IMR-90 (cell line): ENCODE data around the gene UFC1. TPM values are rescaled to one million over a fixed set of nuclear protein-coding genes. Genes with fewer than 3 reads are reported as not detected.

ENCODE experiments used
- ATAC-seq: fragments of 200-7000 bp; cut with Tn5 transposase; 2 replicates; pipeline ENCODE4 v1.9.1; 2020; ENCODE audit warnings: low read depth, mild to moderate bottlenecking, moderate library complexity
- BruUV-seq: library from RNA; stranded (reverse); fragments of 400-500 nt; replicated peaks from 2 replicates; lab custom pipeline; 2021; lab: Mats Ljungman, UMichigan
- CTCF ChIA-PET: fragments of 300-600 bp; formaldehyde crosslinking; extraction: SDS; loops from one replicate; lab custom pipeline; 2021; ENCODE audit warnings: antibody characterized with exemption; lab: Yijun Ruan, JAX
- POLR2A ChIA-PET: fragments of 300-600 bp; sonication (Branson Sonifier 250); formaldehyde crosslinking; loops from one replicate; lab custom pipeline; 2022; ENCODE audit warnings: antibody characterized with exemption; ENCODE audit not compliant: unreplicated experiment; lab: Charles Lee
- DNase-seq: peaks from one replicate; pipeline ENCODE4 v3.0.0; 2013
- H2AFZ ChIP-seq: replicated peaks from 2 replicates; pipeline ENCODE3; 2013; ENCODE audit warnings: low read length, mild to moderate bottlenecking; ENCODE audit not compliant: poor library complexity
- H2AK5ac ChIP-seq: 2 replicates; pipeline ENCODE4 v1.6.1; 2013; ENCODE audit warnings: low read depth, low read length, inconsistent platforms
- H2AK9ac ChIP-seq: replicated peaks from 2 replicates; pipeline ENCODE3; 2013; ENCODE audit warnings: mild to moderate bottlenecking, low read depth, low read length, moderate library complexity; ENCODE audit not compliant: poor library complexity
- H2BK120ac ChIP-seq: 2 replicates; pipeline ENCODE4 v1.6.1; 2013; ENCODE audit warnings: low read depth, low read length, inconsistent platforms
- H2BK15ac ChIP-seq: 3 replicates; pipeline ENCODE4 v1.6.1; 2013; ENCODE audit warnings: low read depth, low read length, inconsistent platforms
- H2BK20ac ChIP-seq: 2 replicates; pipeline ENCODE4 v1.6.1; 2013; ENCODE audit warnings: low read depth, mild to moderate bottlenecking, inconsistent platforms, low read length, moderate library complexity
- H2BK5ac ChIP-seq: 2 replicates; pipeline ENCODE4 v1.6.1; 2013; ENCODE audit warnings: mild to moderate bottlenecking, low read depth, low read length, inconsistent platforms; ENCODE audit not compliant: poor library complexity, severe bottlenecking
- H3K14ac ChIP-seq: replicated peaks from 2 replicates; pipeline ENCODE4 v1.6.1; 2013; ENCODE audit warnings: low read depth, low read length, inconsistent platforms
- H3K18ac ChIP-seq: 2 replicates; pipeline ENCODE4 v1.6.1; 2013; ENCODE audit warnings: low read depth, low read length, control low read depth
- H3K23ac ChIP-seq: 2 replicates; pipeline ENCODE4 v1.6.1; 2013; ENCODE audit warnings: low read depth, low read length, inconsistent platforms
- H3K27ac ChIP-seq: 2 replicates; pipeline ENCODE4 v1.5.1; 2013; ENCODE audit warnings: mild to moderate bottlenecking, control low read depth, low read length; ENCODE audit not compliant: insufficient read depth
- H3K27me3 ChIP-seq: 2 replicates; pipeline ENCODE4 v1.6.1; 2013; ENCODE audit warnings: low read length; ENCODE audit not compliant: control insufficient read depth, insufficient read depth
- H3K36me3 ChIP-seq: 2 replicates; pipeline ENCODE4 v1.6.1; 2013; ENCODE audit warnings: low read length, mixed read lengths; ENCODE audit not compliant: control insufficient read depth, insufficient read depth
- H3K4ac ChIP-seq: 2 replicates; pipeline ENCODE4 v1.6.1; 2013; ENCODE audit warnings: low read depth, low read length, inconsistent platforms
- H3K4me1 ChIP-seq: 2 replicates; pipeline ENCODE4 v1.6.1; 2013; ENCODE audit warnings: low read length, mixed read lengths; ENCODE audit not compliant: control insufficient read depth, insufficient read depth
- H3K4me2 ChIP-seq: 2 replicates; pipeline ENCODE4 v1.6.1; 2013; ENCODE audit warnings: low read depth, mild to moderate bottlenecking, control low read depth, low read length, moderate library complexity
- H3K4me3 ChIP-seq: 2 replicates; pipeline ENCODE4 v1.5.1; 2013; ENCODE audit warnings: low read depth, mild to moderate bottlenecking, control low read depth, low read length, moderate library complexity; ENCODE audit not compliant: insufficient read depth
- H3K56ac ChIP-seq: 2 replicates; pipeline ENCODE4 v1.6.1; 2013; ENCODE audit warnings: low read length, inconsistent platforms; ENCODE audit not compliant: insufficient read depth; ENCODE audit errors: extremely low read depth
- H3K79me1 ChIP-seq, 2 experiments: 2 replicates each; pipeline ENCODE4 v1.6.1; 2013; ENCODE audit warnings: low read length in 2 of 2, inconsistent platforms in 1 of 2, low read depth in 1 of 2
- H3K9ac ChIP-seq: 2 replicates; pipeline ENCODE4 v1.6.1; 2013; ENCODE audit warnings: low read depth, low read length, control low read depth
- H3K9me1 ChIP-seq: 2 replicates; pipeline ENCODE4 v1.6.1; 2013; ENCODE audit warnings: low read length, inconsistent platforms; ENCODE audit not compliant: insufficient read depth
- H3K9me3 ChIP-seq: 2 replicates; pipeline ENCODE4 v1.6.1; 2013; ENCODE audit warnings: low read length; ENCODE audit not compliant: control insufficient read depth, insufficient read depth
- H4K20me1 ChIP-seq: 2 replicates; pipeline ENCODE4 v1.6.1; 2013; ENCODE audit warnings: low read length, inconsistent platforms; ENCODE audit not compliant: insufficient read depth
- H4K5ac ChIP-seq: 2 replicates; pipeline ENCODE4 v1.6.1; 2013; ENCODE audit warnings: mild to moderate bottlenecking, low read depth, low read length, control low read depth
- H4K8ac ChIP-seq, 2 experiments: 2 replicates each; pipeline ENCODE4 v1.6.1; 2013; ENCODE audit warnings: low read depth in 2 of 2, low read length in 2 of 2, control low read depth in 1 of 2, inconsistent platforms in 1 of 2
- H4K91ac ChIP-seq: 2 replicates; pipeline ENCODE4 v1.6.1; 2013; ENCODE audit warnings: low read depth, low read length, inconsistent platforms; ENCODE audit not compliant: insufficient read depth
- BHLHE40 ChIP-seq: fragments of 150-350 bp; IDR thresholded peaks from 2 replicates; pipeline ENCODE4 v1.6.1; 2016; ENCODE audit warnings: mild to moderate bottlenecking, low read depth, low read length
- CEBPB ChIP-seq: IDR thresholded peaks from 2 replicates; pipeline ENCODE4 v1.6.1; 2012; ENCODE audit warnings: low read depth, low read length, improper control_type of control experiment
- WGBS, 2 experiments: methylation state at CpG; one replicate each; pipeline versions ENCODE4 v1.1.5 to v1.1.7; 2013; ENCODE audit warnings: missing lambda C conversion rate in 2 of 2; ENCODE audit not compliant: insufficient read length in 1 of 2; ENCODE audit errors: extremely low coverage in 2 of 2; 5-methylcytosine and 5-hydroxymethylcytosine counted together
- dilution Hi-C: fragments of 300-500 bp; cut with HindIII; formaldehyde crosslinking; loops from one replicate; pipeline ENCODE4 v1.14.3; 2018; ENCODE audit warnings: low sequenced_read_pairs; ENCODE audit not compliant: unreplicated experiment
- in situ Hi-C: fragments of 300-500 bp; cut with MboI; formaldehyde crosslinking; loops from 3 replicates; pipeline ENCODE4 v1.14.3; 2019; ENCODE audit warnings: low sequenced_read_pairs, inconsistent platforms, mixed read lengths
- intact Hi-C: fragments of 100-400 bp; cut with micrococcal nuclease; formaldehyde crosslinking; loops from 2 replicates; pipeline ENCODE4 v1.10.0; 2022
- polyA plus RNA-seq, 3 experiments: library from polyadenylated mRNA; depleted of rRNA; stranded (reverse); fragments of >200 nt; gene quantifications; 2 replicates each; pipeline ENCODE4 v1.2.3, GENCODE V29; 2012; ENCODE audit warnings: low replicate concordance in 1 of 3
- total RNA-seq: library from RNA; depleted of rRNA; stranded (reverse); fragments of >200 nt; gene quantifications from 2 replicates; pipeline ENCODE4 v1.2.3, GENCODE V29; 2012

Gene UFC1
- total and polyA plus RNA-seq, 2 of the 4 experiments (the other 2 are of a cell fraction) = 134 to 140 TPM

DNA sequence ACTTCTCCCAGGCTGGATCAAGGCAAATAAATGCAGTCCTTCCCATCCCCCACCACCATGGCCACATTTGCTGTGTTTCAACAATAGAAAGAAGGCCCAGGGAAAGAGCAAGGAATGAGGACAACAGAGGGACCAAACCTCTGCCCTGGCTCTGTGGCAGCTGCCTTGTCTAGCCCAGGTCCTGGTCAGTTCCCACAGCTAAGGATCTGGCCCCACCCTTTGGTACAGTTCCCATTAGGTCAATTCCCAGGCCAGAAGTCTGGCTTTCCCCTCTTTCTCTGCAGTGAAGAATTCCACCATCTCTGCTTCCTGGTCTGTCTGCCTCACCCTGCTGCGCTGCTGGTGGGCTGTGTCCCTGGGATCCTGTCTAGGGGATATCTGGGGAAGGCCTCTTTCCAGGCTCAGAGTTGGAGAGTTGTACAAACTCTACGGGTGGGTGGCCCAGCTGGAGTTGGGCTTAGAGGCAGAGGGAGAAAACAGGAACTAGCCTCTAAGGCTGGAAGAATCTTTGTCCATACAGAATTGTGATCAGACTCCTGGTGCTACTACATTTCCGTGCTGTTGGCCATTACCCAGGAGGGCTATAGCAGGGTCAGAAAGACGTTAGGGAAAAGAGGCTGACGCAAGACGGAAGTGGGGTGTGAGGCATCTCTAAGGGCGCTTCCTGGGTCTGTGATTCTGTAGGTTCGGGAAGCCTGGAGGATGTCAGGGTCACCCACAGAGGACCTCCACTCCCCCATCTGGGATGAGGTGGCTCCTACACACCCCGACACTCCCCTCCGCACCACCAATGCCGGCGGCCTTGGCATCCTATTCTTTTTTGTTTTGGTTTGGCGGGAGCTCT lies 47.4 kb downstream of the UFC1 start:
- H4K5ac ChIP-seq = peak overlapping the region; percentile 84
- peak overlapping the region; percentile 88 for H3K27ac ChIP-seq
- intact Hi-C loops = no loop called here
- H2BK120ac ChIP-seq = peak overlapping the region; percentile 95
- peak overlapping the region; percentile 74; the same call in 1 of the 2 replicates for H3K23ac ChIP-seq
- H4K8ac ChIP-seq = peak overlapping the region; percentile 85 to 96
- H3K36me3 ChIP-seq = peaks cover 6% of the 10 kb centered on the region; the same call in 1 of the 2 replicates
- peak overlapping the region; percentile 90 for H2BK5ac ChIP-seq
- H3K4ac ChIP-seq = peak overlapping the region; percentile 94
- H2AK9ac ChIP-seq = peak overlapping the region; percentile 94
- H3K79me1 ChIP-seq = peaks cover 14 to 32% of the 10 kb centered on the region in 2 experiments
- WGBS, 2 experiments = 8% methylated on average over 2 of the region's 13 CpGs; no CpG with 5 or more reads in 1 of the 2 experiments
- peak overlapping the region; percentile 98 for H4K91ac ChIP-seq
- H3K4me1 ChIP-seq = peaks cover 31% of the 10 kb centered on the region
- dilution Hi-C loops = no loop called here
- peak overlapping the region; percentile 66 for H2BK20ac ChIP-seq
- ATAC-seq = no peak
- H3K27me3 ChIP-seq = no peaks in the 10 kb centered on the region
- peak; percentile 49; the same call in 1 of the 2 replicates for TF ChIP-seq CEBPB
- no peak for TF ChIP-seq BHLHE40
- peak overlapping the region; percentile 94 for H2AK5ac ChIP-seq
- H3K9me3 ChIP-seq = no peaks in the 10 kb centered on the region
- H3K4me2 ChIP-seq = peak overlapping the region; percentile 74
- in situ Hi-C loops = no loop called here
- H3K56ac ChIP-seq = peak overlapping the region; percentile 63; the same call in 1 of the 2 replicates
- CTCF ChIA-PET = interaction anchor here (0.5 to 3.0 kb wide), 5 partner anchors 9 to 185 kb away, joined by 3 to 19 read pairs (median 3); partner anchors contain the start of gene TOMM40L
- H3K4me3 ChIP-seq = peak overlapping the region; percentile 33; the same call in 1 of the 2 replicates
- no TSS peak for BruUV-seq
- peaks cover under 1% of the 10 kb centered on the region; the same call in 1 of the 2 replicates for H4K20me1 ChIP-seq
- peak overlapping the region; percentile 99 for H3K14ac ChIP-seq
- H2BK15ac ChIP-seq = peak overlapping the region; percentile 59; the same call in 2 of the 3 replicates
- peak overlapping the region; percentile 79 for H3K9ac ChIP-seq
- DNase-seq = peak; percentile 69
- peak overlapping the region; percentile 98 for H2AFZ ChIP-seq
- POLR2A ChIA-PET = interaction anchor here (0.5 to 0.9 kb wide), 2 partner anchors 24 to 73 kb away, joined by 3 to 4 read pairs; partner anchors contain the start of gene TOMM40L
- peaks cover 24% of the 10 kb centered on the region for H3K9me1 ChIP-seq
- H3K18ac ChIP-seq = peak overlapping the region; percentile 67
